Left renal cortex interstitium (tissue), 4 donors: ENCODE data around the gene RPS24. TPM values are rescaled to one million over a fixed set of nuclear protein-coding genes. Genes with fewer than 3 reads are reported as not detected.

Source experiments
- DNase-seq, 4 donors: peaks; one replicate each; pipeline ENCODE4 v3.0.0-alpha.2; 2013; ENCODE audit warnings: low read depth in 4 of 4, low spot score in 2 of 4, missing footprints in 1 of 4
- polyA plus RNA-seq, 4 donors: library from polyadenylated mRNA; unstranded; fragments of 120-200 nt; gene quantifications; one replicate each; pipeline ENCODE4 v1.2.1, GENCODE V29; 2013; ENCODE audit not compliant: insufficient read length in 4 of 4

RPS24 gene
- polyA plus RNA-seq, 4 donors = 2,809 to 4,506 (median 3,046) TPM

GRCh38 chr10:78081292-78081691, 47.6 kb downstream of the RPS24 start:
- no peak for DNase-seq

GRCh38 chr10:78082636-78083035, 49.0 kb downstream of the RPS24 start:
- DNase-seq = no peak

Other genes starting within 250 kb of the RPS24 start
- 10 to 100 TPM; 34.0 to 53.8 (median 43.0) TPM for gene DLG5, start 107.1 kb upstream of the RPS24 start, polyA plus RNA-seq
- 10 to 100 TPM; 15.8 to 18.9 (median 17.6) TPM for gene POLR3A, start 4.3 kb upstream of the RPS24 start, polyA plus RNA-seq